Suprapubic skin (tissue), 4 donors: ENCODE data around the gene COASY.

Experiments used
- CTCF ChIP-seq, 2 donors: fragments of 200-600 bp in 1 of 2; fragments of 450-650 bp in 1 of 2; sonication (generic) in 1 of 2; IDR thresholded peaks; one replicate each; pipeline ENCODE4 v1.5.1; 2016 to 2019; ENCODE audit warnings: antibody characterized with exemption in 2 of 2, mild to moderate bottlenecking in 1 of 2, moderate library complexity in 1 of 2
- EP300 ChIP-seq: sonication (generic); formaldehyde crosslinking; IDR thresholded peaks from one replicate; pipeline ENCODE4 v1.6.1; 2017; ENCODE audit warnings: antibody characterized with exemption
- POLR2A ChIP-seq, 2 donors: fragments of 450-650 bp; IDR thresholded peaks; one replicate each; pipeline ENCODE4 v1.6.1; 2017; ENCODE audit warnings: antibody characterized with exemption in 2 of 2, mild to moderate bottlenecking in 2 of 2, moderate library complexity in 2 of 2
- POLR2AphosphoS5 ChIP-seq, 3 donors: sonication (generic); formaldehyde crosslinking; IDR thresholded peaks; one replicate each; pipeline ENCODE4 v1.6.1; 2017; ENCODE audit warnings: antibody characterized with exemption in 3 of 3

GRCh38 chr17:42586514-42587230 lies 24.7 kb downstream of the COASY start:
- TF ChIP-seq POLR2A (IDR thresholded peaks at IDR 0.05) (no peak), EP300 (no peak), CTCF (IDR thresholded peaks at IDR 0.05) (no peak), POLR2AphosphoS5 (IDR thresholded peaks at IDR 0.05) (peak in 1 of 3 donors; percentile 38)
